GM23338 (cell line): ENCODE measurements around the gene C1QL1. TPM values are rescaled to one million over a fixed set of nuclear protein-coding genes. Genes with fewer than 3 reads are reported as not detected.

Experiments used
- ATAC-seq: fragments of 200-7000 bp; cut with Tn5 transposase; 3 replicates; pipeline ENCODE4 v1.9.1; 2020
- DNase-seq: peaks from one replicate; pipeline ENCODE4 v3.0.0-alpha.2; 2015; ENCODE audit warnings: low spot score
- H2AFZ ChIP-seq: fragments of 200-600 bp; sonication (generic); 2 replicates; pipeline ENCODE4 v1.8.0; 2016; ENCODE audit warnings: antibody characterized with exemption, mild to moderate bottlenecking, moderate library complexity
- H3F3A ChIP-seq: fragments of 200-600 bp; sonication (generic); replicated peaks from 2 replicates; pipeline ENCODE4 v1.8.0; 2017; ENCODE audit warnings: antibody characterized with exemption, mixed run types, low read depth
- H3K27ac ChIP-seq: fragments of 200-600 bp; sonication (generic); 2 replicates; pipeline ENCODE4 v1.6.1; 2016; ENCODE audit warnings: low read depth
- H3K27me3 ChIP-seq: fragments of 200-600 bp; sonication (generic); 2 replicates; pipeline ENCODE4 v1.8.0; 2016; ENCODE audit warnings: mild to moderate bottlenecking, mixed run types, moderate library complexity; ENCODE audit not compliant: insufficient read depth
- H3K36me3 ChIP-seq: fragments of 200-600 bp; sonication (generic); 2 replicates; pipeline ENCODE4 v1.8.0; 2016; ENCODE audit warnings: mild to moderate bottlenecking; ENCODE audit not compliant: insufficient read depth
- H3K4me1 ChIP-seq: fragments of 200-600 bp; sonication (generic); 2 replicates; pipeline ENCODE4 v1.8.0; 2016; ENCODE audit warnings: mild to moderate bottlenecking, moderate library complexity; ENCODE audit not compliant: insufficient read depth
- H3K4me2 ChIP-seq: fragments of 200-600 bp; sonication (generic); 2 replicates; pipeline ENCODE4 v1.7.1; 2017; ENCODE audit warnings: mixed run types
- H3K4me3 ChIP-seq: fragments of 200-600 bp; sonication (generic); 2 replicates; pipeline ENCODE4 v1.6.1; 2016; ENCODE audit warnings: mixed run types
- H3K79me2 ChIP-seq: fragments of 200-600 bp; sonication (generic); replicated peaks from 2 replicates; pipeline ENCODE4 v1.8.0; 2017; ENCODE audit warnings: mild to moderate bottlenecking; ENCODE audit not compliant: insufficient read depth
- H3K9me2 ChIP-seq: fragments of 200-600 bp; sonication (generic); 2 replicates; pipeline ENCODE4 v1.8.0; 2017; ENCODE audit not compliant: insufficient read depth
- H4K20me1 ChIP-seq: fragments of 200-600 bp; sonication (generic); replicated peaks from 2 replicates; pipeline ENCODE4 v1.8.0; 2017; ENCODE audit warnings: mild to moderate bottlenecking; ENCODE audit not compliant: insufficient read depth
- H3K27ac Mint-ChIP-seq: 2 replicates; pipeline ENCODE4 v1.8.0; 2020; ENCODE audit warnings: inconsistent platforms, mild to moderate bottlenecking, moderate library complexity, mixed read lengths
- H3K27me3 Mint-ChIP-seq: 3 replicates; pipeline ENCODE4 v1.8.0; 2022; ENCODE audit warnings: low read depth, mild to moderate bottlenecking, moderate library complexity, mixed read lengths, inconsistent platforms; ENCODE audit not compliant: insufficient read depth, poor library complexity
- H3K36me3 Mint-ChIP-seq: 3 replicates; pipeline ENCODE4 v1.8.0; 2021; ENCODE audit warnings: low read depth, mild to moderate bottlenecking, inconsistent platforms, moderate library complexity, mixed read lengths
- H3K4me1 Mint-ChIP-seq: 3 replicates; pipeline ENCODE4 v1.8.0; 2020; ENCODE audit warnings: mild to moderate bottlenecking, inconsistent platforms, mixed read lengths
- H3K4me3 Mint-ChIP-seq: 3 replicates; pipeline ENCODE4 v1.8.0; 2021; ENCODE audit warnings: moderate library complexity, mild to moderate bottlenecking, inconsistent platforms, mixed read lengths
- H3K9me3 Mint-ChIP-seq: 3 replicates; pipeline ENCODE4 v1.8.0; 2020; ENCODE audit warnings: moderate library complexity, mild to moderate bottlenecking, inconsistent platforms, mixed read lengths
- ZNF114 ChIP-seq: fragments of 250-450 bp; sonication (Bioruptor Pico); IDR thresholded peaks from 2 replicates; pipeline ENCODE4 v1.5.0; 2020; ENCODE audit warnings: mild to moderate bottlenecking, moderate library complexity
- ZNF462 ChIP-seq: fragments of 250-450 bp; sonication (Bioruptor Pico); IDR thresholded peaks from 2 replicates; pipeline ENCODE4 v1.5.0; 2020; ENCODE audit warnings: mild to moderate bottlenecking, moderate library complexity
- polyA plus RNA-seq: library from polyadenylated mRNA; unstranded; fragments of >200 nt; fragmentation: Nextera tagmentation; extraction: Ambion mirVana; gene quantifications from 2 replicates; pipeline ENCODE4 v1.2.1, GENCODE V29; 2016
- total RNA-seq: library from RNA; depleted of rRNA; stranded (reverse); fragments of >200 nt; shearing (Covaris generic); gene quantifications from 2 replicates; pipeline ENCODE4 v1.2.3, GENCODE V29; 2014

Gene C1QL1
- total and polyA plus RNA-seq, 2 experiments from 2014 or later, result 4.3 to 14.4 TPM

DNA sequence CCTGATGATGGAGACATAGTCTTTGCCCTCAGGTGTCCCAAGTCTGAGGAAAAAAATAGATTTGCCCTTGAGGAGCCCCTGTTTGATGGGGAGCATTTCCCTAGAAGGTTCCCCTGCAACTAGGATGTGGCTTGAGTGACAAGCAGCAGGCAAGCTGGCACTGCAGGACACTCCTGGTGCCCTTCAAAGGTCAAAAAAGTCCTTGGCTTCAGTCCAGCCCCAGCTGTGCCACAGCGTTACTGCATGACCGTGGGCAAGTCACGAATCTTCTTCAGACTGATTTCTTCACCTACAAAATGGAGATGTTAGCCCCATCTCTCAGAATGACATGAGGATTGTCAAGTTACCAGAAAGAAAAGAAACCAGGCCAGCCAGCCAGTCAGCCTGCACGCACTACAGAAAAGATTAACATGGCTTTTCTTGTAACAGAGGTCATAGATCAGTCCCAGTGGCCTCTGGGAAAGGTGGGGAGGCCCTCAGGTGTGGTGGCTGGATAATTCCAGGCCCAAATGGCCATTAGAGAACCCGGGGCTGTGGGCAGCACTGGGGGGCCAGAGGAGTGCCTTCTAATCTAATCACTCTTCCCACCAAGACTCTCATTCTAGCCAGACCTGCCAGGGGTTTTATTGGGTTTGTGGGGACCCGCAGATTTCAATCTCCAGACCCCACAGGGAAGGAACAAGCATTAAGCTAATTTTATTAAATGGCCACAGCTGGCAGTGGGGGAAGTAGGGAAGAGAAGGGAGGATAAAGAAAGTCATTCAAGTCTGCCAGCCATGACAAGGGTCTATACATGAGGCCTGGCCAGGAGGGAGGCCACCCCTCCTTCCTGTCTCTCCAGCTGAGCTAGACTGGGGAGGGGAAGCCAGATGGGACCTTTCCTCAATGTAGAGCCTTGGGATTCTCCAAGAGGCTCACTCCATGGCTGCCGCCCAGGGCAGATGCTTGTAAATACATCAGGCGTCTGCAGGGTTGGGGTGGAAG is 10.8 kb downstream of the C1QL1 start (continued):
- TF ChIP-seq ZNF462 (CRISPR knock-in tag), result no peak

GRCh38 chr17:44955674-44956425 is 12.3 kb downstream of the C1QL1 start:
- Mint-ChIP-seq H3K36me3 (no peaks in the 10 kb centered on the region), H3K27me3 (peaks cover 17% of the 10 kb centered on the region), H3K9me3 (no peaks in the 10 kb centered on the region), H3K4me3 (no peak overlapping the region), H3K4me1 (peaks cover 12% of the 10 kb centered on the region), H3K27ac (no peak overlapping the region)
- no peak for TF ChIP-seq ZNF114 (CRISPR knock-in tag)
- no peaks in the 10 kb centered on the region for H3K9me2 ChIP-seq
- no peak overlapping the region for H2AFZ ChIP-seq
- peaks cover 39% of the 10 kb centered on the region for H3K27me3 ChIP-seq
- H3K4me1 ChIP-seq, result no peaks in the 10 kb centered on the region; the same call in 1 of the 2 replicates
- H3K27ac ChIP-seq, result no peak overlapping the region
- ATAC-seq (no peak), DNase-seq (no peak)
- no peak overlapping the region for H3K4me2 ChIP-seq
- H3F3A ChIP-seq, result peaks cover 10% of the 10 kb centered on the region; the same call in 1 of the 2 replicates
- no peak overlapping the region for H3K4me3 ChIP-seq
- H3K36me3 ChIP-seq, result no peaks in the 10 kb centered on the region
- no peaks in the 10 kb centered on the region for H3K79me2 ChIP-seq
- no peaks in the 10 kb centered on the region for H4K20me1 ChIP-seq
